Measurements from ENCODE around the gene LPA.
A peak's percentile ranks its signal among the peaks of the same experiment; 100 is the strongest.
"Not testable (repeated sequence)": the region's sequence is repeated elsewhere in the genome, so short reads cannot be mapped to it uniquely, and the experiment has no call there.

Gene LPA
- total RNA-seq: 0 reads per million in 3 experiments

GRCh38 chr6:160664198-160664597 is at the start of gene LPA:
LPA (minus strand) TSS chr6:160664275; CDS start chr6:160664214, 61 bp downstream.
- not testable (repeated sequence) for DNase-seq

- not testable (repeated sequence) for DNase-seq
Observed at GRCh38 chr6:160708993-160709392, 44.9 kb upstream of the LPA start.

GRCh38 chr6:160704688-160705087 is 40.6 kb upstream of the LPA start:
- not testable (repeated sequence) for DNase-seq

- DNase-seq: not testable (repeated sequence)
Observed at GRCh38 chr6:160701918-160702680, 38.0 kb upstream of the LPA start, which contains the start of gene PLG. PLG (plus strand) TSS chr6:160702244; CDS start chr6:160702305, 61 bp downstream.

GRCh38 chr6:160697826-160698225 is 33.8 kb upstream of the LPA start:
- DNase-seq: no peak

GRCh38 chr6:160696884-160697283 is 32.8 kb upstream of the LPA start:
- DNase-seq: not testable (repeated sequence)

GRCh38 chr6:160695622-160696021 is 31.5 kb upstream of the LPA start:
- DNase-seq: not testable (repeated sequence)

GRCh38 chr6:160695025-160695424 is 30.9 kb upstream of the LPA start:
- DNase-seq: not testable (repeated sequence)

GRCh38 chr6:160692369-160692959 is 28.4 kb upstream of the LPA start:
- no peak for DNase-seq

- DNase-seq: no peak
Observed at GRCh38 chr6:160691617-160692016, 27.5 kb upstream of the LPA start.

GRCh38 chr6:160690458-160690857 is 26.4 kb upstream of the LPA start:
- DNase-seq: no peak

GRCh38 chr6:160685762-160686450 is 21.8 kb upstream of the LPA start:
- DNase-seq: no peak

- DNase-seq: not testable (repeated sequence)
Observed at GRCh38 chr6:160685101-160685761, 21.2 kb upstream of the LPA start.

GRCh38 chr6:160679402-160679769 is 15.3 kb upstream of the LPA start:
- DNase-seq: no peak

GRCh38 chr6:160678744-160679401 is 14.8 kb upstream of the LPA start:
- DNase-seq: no peak

- DNase-seq: no peak
Observed at GRCh38 chr6:160678230-160678629, 14.2 kb upstream of the LPA start.

GRCh38 chr6:160676418-160676817 is 12.3 kb upstream of the LPA start:
- DNase-seq: not testable (repeated sequence)

- no peak for DNase-seq
Observed at GRCh38 chr6:160668589-160668988, 4.5 kb upstream of the LPA start.

- DNase-seq: peak; percentile 13
Observed at GRCh38 chr6:160667639-160668481, 3.8 kb upstream of the LPA start.

- no peak for DNase-seq
Observed at GRCh38 chr6:160662842-160663241, 1.2 kb downstream of the LPA start.

GRCh38 chr6:160662429-160662828 is 1.6 kb downstream of the LPA start:
- DNase-seq: no peak

GRCh38 chr6:160661216-160661615 is 2.9 kb downstream of the LPA start:
- no peak for DNase-seq

Data from central memory CD4-positive, alpha-beta T cell (primary cell).